Effector memory CD4-positive, alpha-beta T cell (primary cell): ENCODE data around the gene SORCS1.

Experiments
- DNase-seq, 3 donors: peaks; one replicate each; pipeline ENCODE4 v3.0.0-alpha.2; 2020
- H3K27ac ChIP-seq: 2 replicates; pipeline ENCODE4 v1.7.0; 2013; ENCODE audit warnings: mild to moderate bottlenecking, low read length, moderate library complexity; ENCODE audit not compliant: insufficient read depth, poor library complexity, severe bottlenecking
- H3K27me3 ChIP-seq: replicated peaks from 2 replicates; pipeline ENCODE4 v1.7.0; 2013; ENCODE audit warnings: mild to moderate bottlenecking, low read length; ENCODE audit not compliant: insufficient read depth, control insufficient read depth, poor library complexity, severe bottlenecking
- H3K36me3 ChIP-seq: 2 replicates; pipeline ENCODE4 v1.7.0; 2013; ENCODE audit warnings: mild to moderate bottlenecking, low read length, moderate library complexity; ENCODE audit not compliant: control insufficient read depth, insufficient read depth
- H3K4me1 ChIP-seq: 2 replicates; pipeline ENCODE4 v1.7.0; 2013; ENCODE audit warnings: low read length, mild to moderate bottlenecking; ENCODE audit not compliant: control insufficient read depth, insufficient read depth, poor library complexity, severe bottlenecking
- H3K4me3 ChIP-seq: 2 replicates; pipeline ENCODE4 v1.7.0; 2013; ENCODE audit warnings: low read length, low read depth, mild to moderate bottlenecking; ENCODE audit not compliant: insufficient read depth, poor library complexity, severe bottlenecking
- H3K9me3 ChIP-seq: 2 replicates; pipeline ENCODE4 v1.7.0; 2013; ENCODE audit warnings: mild to moderate bottlenecking, low read length, moderate library complexity; ENCODE audit not compliant: control insufficient read depth

The SORCS1 gene

DNA sequence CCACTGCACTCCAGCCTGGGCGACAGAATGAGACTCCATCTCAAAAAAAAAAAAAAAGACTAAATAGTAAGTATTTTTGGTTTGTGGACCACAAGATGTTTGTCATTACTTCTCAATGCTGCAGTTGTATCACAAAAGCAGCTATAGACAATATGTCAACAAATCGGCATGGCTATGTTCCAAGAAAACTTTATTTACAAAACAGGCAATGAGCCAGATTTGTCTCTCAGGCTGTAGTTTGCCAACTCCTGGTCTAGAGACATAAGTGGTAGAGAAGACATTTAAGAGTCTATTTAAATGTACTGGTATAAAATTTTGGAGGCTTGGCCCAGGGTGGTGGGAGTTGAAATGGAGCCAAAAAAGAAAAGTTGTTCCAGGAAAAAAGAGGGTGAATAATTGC is 185.8 kb downstream of the SORCS1 start:
- DNase-seq = no peak
- no peaks in the 10 kb centered on the region for H3K27me3 ChIP-seq
- H3K4me1 ChIP-seq = no peaks in the 10 kb centered on the region
- no peak overlapping the region for H3K4me3 ChIP-seq
- H3K36me3 ChIP-seq = no peaks in the 10 kb centered on the region
- H3K27ac ChIP-seq = no peak overlapping the region
- no peaks in the 10 kb centered on the region for H3K9me3 ChIP-seq

DNA sequence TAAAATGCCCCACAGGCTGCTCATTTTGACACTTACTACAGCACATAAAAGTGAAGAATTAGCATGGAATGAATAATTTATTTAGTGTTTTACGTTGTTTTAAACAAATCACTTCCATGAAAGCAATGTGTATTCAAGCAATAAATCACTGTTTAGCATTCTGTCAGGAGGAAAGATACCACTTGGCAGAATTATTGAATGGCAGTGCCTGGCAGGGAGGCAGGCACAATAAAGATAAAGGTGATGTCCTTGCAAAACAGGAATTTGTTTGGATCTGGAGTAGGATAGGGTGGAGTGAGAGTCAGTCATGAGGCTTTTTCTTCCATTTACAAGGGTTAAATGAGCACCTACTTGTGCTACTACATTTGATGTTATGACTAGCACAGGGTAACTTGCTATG is 190.8 kb downstream of the SORCS1 start:
- no peaks in the 10 kb centered on the region for H3K9me3 ChIP-seq
- H3K4me3 ChIP-seq = no peak overlapping the region
- DNase-seq = no peak
- no peak overlapping the region for H3K27ac ChIP-seq
- H3K4me1 ChIP-seq = no peaks in the 10 kb centered on the region
- H3K27me3 ChIP-seq = no peaks in the 10 kb centered on the region
- no peaks in the 10 kb centered on the region for H3K36me3 ChIP-seq

DNA sequence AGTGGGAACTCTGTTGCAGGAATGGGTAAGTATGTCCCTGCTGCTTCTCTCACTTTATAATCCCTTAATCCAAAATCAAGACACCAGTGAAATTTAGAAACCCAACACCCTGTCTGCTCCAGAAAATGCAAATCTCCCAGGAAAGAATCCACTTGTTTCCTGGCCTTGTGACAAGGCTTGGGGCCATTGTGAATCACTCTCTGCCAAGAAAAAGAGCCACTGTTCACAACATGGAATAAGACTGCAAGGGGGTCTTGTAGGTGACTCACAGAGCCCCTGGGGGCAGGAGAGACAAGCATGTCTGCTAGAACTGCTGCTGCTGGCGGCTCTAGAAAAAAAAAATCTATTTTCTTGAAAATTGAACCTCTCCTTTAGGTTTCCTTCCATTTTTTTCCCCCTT is 191.2 kb downstream of the SORCS1 start:
- Histone ChIP-seq H3K4me1 (no peaks in the 10 kb centered on the region), H3K27me3 (no peaks in the 10 kb centered on the region), H3K9me3 (no peaks in the 10 kb centered on the region), H3K36me3 (no peaks in the 10 kb centered on the region), H3K27ac (no peak overlapping the region), H3K4me3 (no peak overlapping the region)
- no peak for DNase-seq

DNA sequence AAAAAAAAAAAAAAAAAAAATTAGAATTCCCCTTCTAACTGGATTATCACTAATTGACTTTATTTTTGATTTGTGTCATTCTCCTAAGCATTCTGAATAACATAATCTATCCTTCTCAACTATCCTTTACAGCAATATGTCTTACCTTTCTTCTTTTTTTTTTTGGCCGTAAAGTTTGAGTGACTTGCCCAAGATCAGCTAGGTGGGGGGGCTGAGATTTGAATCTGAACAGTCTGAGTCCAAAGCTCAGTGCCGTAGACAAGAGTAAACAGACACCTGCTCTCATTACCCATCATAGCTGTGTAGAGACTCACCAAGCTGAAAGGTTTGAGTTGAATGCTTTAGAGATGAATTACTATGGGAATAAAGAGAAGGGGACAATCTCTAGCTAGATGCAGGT is 192.1 kb downstream of the SORCS1 start:
- Histone ChIP-seq H3K27me3 (no peaks in the 10 kb centered on the region), H3K9me3 (no peaks in the 10 kb centered on the region), H3K4me3 (no peak overlapping the region), H3K36me3 (no peaks in the 10 kb centered on the region), H3K27ac (no peak overlapping the region), H3K4me1 (no peaks in the 10 kb centered on the region)
- no peak for DNase-seq

DNA sequence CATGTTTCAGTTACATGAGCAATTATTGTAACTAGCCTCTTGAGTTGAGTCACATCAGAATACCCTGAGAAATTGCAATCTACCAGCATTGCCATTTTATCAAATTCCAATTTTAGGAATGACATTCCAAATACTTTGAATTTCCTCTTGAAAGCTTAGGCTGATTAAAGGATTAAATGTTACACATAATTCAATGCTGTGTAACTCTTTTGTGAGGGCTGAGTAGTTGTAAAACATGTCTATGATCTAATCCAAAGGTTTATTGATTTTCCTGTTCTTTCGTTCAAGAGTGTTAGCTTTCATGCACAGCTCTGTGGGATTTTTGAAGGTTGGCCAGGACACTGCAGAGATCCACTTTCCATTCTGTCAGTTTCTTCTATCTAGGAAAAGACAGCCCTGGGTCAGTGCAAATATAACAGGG is 193.1 kb downstream of the SORCS1 start:
- Histone ChIP-seq H3K27me3 (no peaks in the 10 kb centered on the region), H3K4me3 (no peak overlapping the region), H3K27ac (no peak overlapping the region), H3K36me3 (no peaks in the 10 kb centered on the region), H3K4me1 (no peaks in the 10 kb centered on the region), H3K9me3 (no peaks in the 10 kb centered on the region)
- DNase-seq = no peak

DNA sequence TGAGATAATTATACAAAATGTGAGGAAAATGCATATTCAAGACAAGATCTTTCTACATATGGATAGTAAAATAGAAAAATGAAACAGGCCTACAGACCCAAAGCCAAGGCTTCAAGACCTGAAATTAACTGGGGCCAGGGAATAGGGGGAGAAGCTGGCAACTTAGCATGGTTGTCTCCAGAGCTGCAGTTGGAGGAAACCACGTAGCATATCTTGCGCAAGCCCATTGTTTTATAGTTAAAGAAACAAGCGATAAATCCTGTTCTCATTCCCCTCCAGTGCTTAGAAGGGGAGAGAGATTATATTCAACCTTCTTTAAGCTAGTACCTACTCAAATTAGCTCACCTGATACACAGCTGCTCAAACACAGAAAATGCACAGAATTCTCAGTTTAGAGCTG is 197.1 kb downstream of the SORCS1 start:
- Histone ChIP-seq H3K27me3 (no peaks in the 10 kb centered on the region), H3K4me3 (no peak overlapping the region), H3K36me3 (no peaks in the 10 kb centered on the region), H3K4me1 (no peaks in the 10 kb centered on the region), H3K9me3 (no peaks in the 10 kb centered on the region), H3K27ac (no peak overlapping the region)
- DNase-seq = no peak

DNA sequence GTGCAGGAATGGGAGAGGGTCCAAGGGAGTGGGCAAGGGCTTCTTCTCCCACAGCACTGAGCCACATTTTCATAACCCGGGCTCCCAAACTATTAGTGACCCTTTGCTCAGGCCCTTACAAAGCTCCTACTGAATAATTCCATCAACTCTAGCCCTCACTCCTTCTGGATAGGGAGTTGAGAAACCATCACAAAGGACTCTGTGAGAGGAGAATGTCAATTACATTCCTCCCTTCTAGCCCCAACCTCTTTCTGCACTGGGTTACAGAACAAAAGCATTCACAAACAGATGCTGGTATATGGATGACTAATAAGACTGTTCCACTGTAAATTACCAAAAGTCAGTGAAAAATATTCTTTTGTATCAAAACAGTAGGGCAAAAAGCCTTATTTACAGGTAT is 203.7 kb downstream of the SORCS1 start:
- Histone ChIP-seq H3K36me3 (no peaks in the 10 kb centered on the region), H3K4me3 (no peak overlapping the region), H3K4me1 (no peaks in the 10 kb centered on the region), H3K9me3 (no peaks in the 10 kb centered on the region), H3K27ac (no peak overlapping the region), H3K27me3 (no peaks in the 10 kb centered on the region)
- no peak for DNase-seq

DNA sequence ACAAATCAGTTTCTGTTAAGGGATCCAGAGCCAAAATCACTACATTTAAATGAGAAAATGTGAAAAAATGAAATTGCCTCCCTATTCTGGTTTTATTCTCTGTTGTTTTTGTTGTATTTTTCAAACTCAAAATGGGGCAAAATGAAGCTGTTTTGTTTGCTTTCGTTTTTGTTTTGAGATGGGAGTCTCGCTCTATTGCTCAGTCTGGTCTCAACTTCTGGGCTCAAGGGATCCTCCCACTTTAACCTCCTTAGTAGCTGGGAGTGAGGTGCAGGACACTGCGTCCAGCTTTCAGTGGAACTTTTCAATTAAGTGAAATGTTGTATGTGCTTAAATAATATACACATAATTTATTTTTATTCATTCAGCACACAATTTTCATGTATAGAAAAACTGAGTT is 205.0 kb downstream of the SORCS1 start:
- Histone ChIP-seq H3K36me3 (no peaks in the 10 kb centered on the region), H3K9me3 (no peaks in the 10 kb centered on the region)
- no peak for DNase-seq

DNA sequence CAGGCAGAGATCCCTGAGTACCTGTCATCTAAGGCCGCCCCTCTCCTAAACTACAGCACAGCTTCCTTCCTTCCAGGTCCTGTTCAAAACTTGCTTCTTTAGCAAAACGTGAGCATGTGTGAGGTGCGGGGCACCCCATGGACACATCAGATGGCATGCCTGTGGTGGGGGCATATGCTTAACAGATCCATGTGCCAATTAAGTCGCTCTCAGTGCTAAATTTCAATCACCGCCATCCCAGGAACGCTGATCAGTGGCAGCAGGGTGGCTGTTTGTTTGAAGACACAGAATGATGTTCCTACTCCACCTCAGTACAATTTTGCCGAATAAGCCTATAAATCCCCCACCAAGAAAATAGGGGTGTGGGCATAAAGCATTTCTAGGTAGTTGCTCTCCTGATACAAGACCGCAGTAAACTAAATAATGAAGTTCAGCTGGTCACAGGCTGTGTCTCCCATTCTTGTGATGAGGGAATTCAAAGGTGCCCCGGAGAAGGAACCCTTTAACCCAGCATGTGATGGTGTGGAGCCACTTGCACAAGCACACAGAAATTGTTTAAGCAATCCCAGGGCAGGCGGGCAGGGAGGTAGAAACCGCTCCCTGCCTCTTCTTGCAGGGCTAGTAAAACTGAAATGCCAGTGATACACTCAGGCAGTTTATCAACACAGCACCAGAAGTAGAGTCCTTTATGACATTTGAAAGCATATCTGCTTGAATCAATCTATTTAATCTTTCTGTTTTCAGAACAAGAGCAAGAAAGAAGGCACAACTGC is 205.7 kb downstream of the SORCS1 start:
- no peak overlapping the region for H3K27ac ChIP-seq

More for the DNA sequence above, 205.0 kb downstream of the SORCS1 start:
- Histone ChIP-seq H3K4me3 (no peak overlapping the region), H3K27ac (no peak overlapping the region), H3K4me1 (no peaks in the 10 kb centered on the region), H3K27me3 (no peaks in the 10 kb centered on the region)

DNA sequence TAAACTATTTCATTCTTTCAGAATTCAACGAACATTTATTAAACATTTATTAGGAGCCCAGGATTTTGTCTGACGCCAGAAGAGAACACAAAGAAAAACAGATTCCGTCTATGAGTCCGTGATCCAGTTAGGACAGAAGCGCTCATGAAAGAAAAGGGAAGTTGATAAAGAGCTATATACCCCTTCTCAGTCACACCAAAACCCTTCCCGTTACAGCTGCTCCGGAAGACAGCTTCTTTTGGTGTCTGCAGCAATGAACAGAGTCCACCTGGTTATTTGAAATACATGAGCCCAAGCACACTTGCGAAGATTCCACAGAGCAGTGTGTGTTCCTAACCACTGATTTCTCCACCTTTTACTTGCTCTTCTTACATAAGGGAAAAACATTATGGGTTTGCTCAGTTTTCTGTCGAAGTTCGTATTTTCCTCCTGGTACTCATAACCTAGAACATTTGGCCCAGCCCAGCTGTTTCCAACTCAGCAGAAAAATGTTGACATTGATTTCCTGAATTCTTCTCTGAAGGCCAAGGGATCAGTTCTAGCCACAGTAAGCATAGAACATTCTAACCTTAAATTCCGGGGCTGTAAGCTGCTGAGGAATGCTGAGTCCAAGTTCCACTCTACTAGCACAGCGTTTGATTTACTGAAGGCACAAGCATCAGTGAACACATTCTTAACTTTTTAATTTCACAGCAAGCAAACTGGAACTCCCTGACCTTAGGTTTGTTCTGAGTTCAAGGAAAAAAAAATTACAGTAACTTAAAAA is 206.5 kb downstream of the SORCS1 start:
- no peak for DNase-seq
- H3K4me1 ChIP-seq = no peaks in the 10 kb centered on the region
- no peak overlapping the region for H3K27ac ChIP-seq
- H3K27me3 ChIP-seq = no peaks in the 10 kb centered on the region
- H3K4me3 ChIP-seq = no peak overlapping the region
- H3K9me3 ChIP-seq = no peaks in the 10 kb centered on the region
- H3K36me3 ChIP-seq = no peaks in the 10 kb centered on the region

More for the DNA sequence above, 205.7 kb downstream of the SORCS1 start:
- H3K27me3 ChIP-seq = no peaks in the 10 kb centered on the region
- no peak overlapping the region for H3K4me3 ChIP-seq
- no peaks in the 10 kb centered on the region for H3K36me3 ChIP-seq
- H3K9me3 ChIP-seq = no peaks in the 10 kb centered on the region
- DNase-seq = no peak
- H3K4me1 ChIP-seq = no peaks in the 10 kb centered on the region
